HepG2 (cell line): ENCODE results near the gene SUOX. TPM values are rescaled to one million over a fixed set of nuclear protein-coding genes. Genes with fewer than 3 reads are reported as not detected.

Experiments used
- ATM ChIP-seq: fragments of 450-650 bp; IDR thresholded peaks from 2 replicates; pipeline ENCODE4 v1.7.1; 2017; ENCODE audit warnings: mild to moderate bottlenecking, borderline replicate concordance
- BORCS8-MEF2B ChIP-seq: sonication (generic); formaldehyde crosslinking; IDR thresholded peaks from 2 replicates; pipeline ENCODE4 v1.8.0; 2022; ENCODE audit warnings: mild to moderate bottlenecking, missing genetic modification reagents
- CCAR2 ChIP-seq: fragments of 200-400 bp; formaldehyde crosslinking; optimal IDR thresholded peaks from 2 replicates; pipeline ENCODE3; 2018; ENCODE audit warnings: low read depth, mild to moderate bottlenecking, low read length, moderate library complexity
- CHD2 ChIP-seq: IDR thresholded peaks from 2 replicates; pipeline ENCODE4 v1.6.1; 2011; ENCODE audit warnings: low read depth, low read length, improper control_type of control experiment
- DBP ChIP-seq: sonication (generic); formaldehyde crosslinking; IDR thresholded peaks from 2 replicates; pipeline ENCODE4 v1.4.0; 2020; ENCODE audit warnings: missing genetic modification reagents; ENCODE audit errors: not compliant biosample characterization
- ISL2 ChIP-seq: sonication (generic); formaldehyde crosslinking; IDR thresholded peaks from 2 replicates; pipeline ENCODE4 v1.5.0; 2020; ENCODE audit warnings: missing genetic modification reagents
- KAT2B ChIP-seq: fragments of 150-350 bp; IDR thresholded peaks from 2 replicates; pipeline ENCODE4 v1.6.1; 2014; ENCODE audit warnings: low read depth, low read length, borderline replicate concordance
- MTA3 ChIP-seq: sonication (generic); formaldehyde crosslinking; IDR thresholded peaks from 2 replicates; pipeline ENCODE4 v1.4.0; 2020; ENCODE audit warnings: missing genetic modification reagents
- ONECUT2 ChIP-seq: sonication (generic); formaldehyde crosslinking; IDR thresholded peaks from 2 replicates; pipeline ENCODE4 v1.4.0; 2020; ENCODE audit warnings: missing genetic modification reagents
- PHB2 ChIP-seq: fragments of 450-650 bp; IDR thresholded peaks from 2 replicates; pipeline ENCODE4 v1.6.1; 2018; ENCODE audit not compliant: partially characterized antibody
- PLSCR1 ChIP-seq: sonication (generic); formaldehyde crosslinking; IDR thresholded peaks from 2 replicates; pipeline ENCODE4 v1.5.0; 2020; ENCODE audit warnings: missing genetic modification reagents, mild to moderate bottlenecking, borderline replicate concordance
- POGK ChIP-seq: sonication (generic); formaldehyde crosslinking; conservative IDR thresholded peaks from 2 replicates; pipeline ENCODE4 v1.8.0; 2022; ENCODE audit warnings: mild to moderate bottlenecking, moderate library complexity, missing genetic modification reagents
- SNAPC2 ChIP-seq: sonication (generic); formaldehyde crosslinking; IDR thresholded peaks from 2 replicates; pipeline ENCODE4 v1.8.1; 2022; ENCODE audit warnings: mild to moderate bottlenecking, missing genetic modification reagents
- SP5 ChIP-seq: IDR thresholded peaks from 2 replicates; pipeline ENCODE4 v1.6.1; 2016; ENCODE audit warnings: low read depth, borderline replicate concordance
- ZFX ChIP-seq: sonication (generic); formaldehyde crosslinking; IDR thresholded peaks from 2 replicates; pipeline ENCODE4 v1.4.0; 2020; ENCODE audit warnings: mild to moderate bottlenecking, low read depth, missing genetic modification reagents, moderate library complexity
- ZMAT3 ChIP-seq: sonication (generic); formaldehyde crosslinking; conservative IDR thresholded peaks from 2 replicates; pipeline ENCODE4 v1.7.0; 2021; ENCODE audit warnings: missing genetic modification reagents
- ZNF235 ChIP-seq: sonication (generic); formaldehyde crosslinking; IDR thresholded peaks from 2 replicates; pipeline ENCODE4 v1.8.1; 2023; ENCODE audit warnings: mild to moderate bottlenecking, missing genetic modification reagents, borderline replicate concordance
- ZNF34 ChIP-seq: sonication (generic); formaldehyde crosslinking; IDR thresholded peaks from 2 replicates; pipeline ENCODE4 v1.4.0; 2020; ENCODE audit warnings: mild to moderate bottlenecking, missing genetic modification reagents, borderline replicate concordance
- ZNF451 ChIP-seq: sonication (generic); formaldehyde crosslinking; IDR thresholded peaks from 2 replicates; pipeline ENCODE4 v1.5.0; 2020; ENCODE audit warnings: mild to moderate bottlenecking, missing genetic modification reagents
- ZNF615 ChIP-seq: sonication (generic); formaldehyde crosslinking; IDR thresholded peaks from 2 replicates; pipeline ENCODE4 v1.5.0; 2020; ENCODE audit warnings: mild to moderate bottlenecking, missing genetic modification reagents, borderline replicate concordance
- polyA plus RNA-seq, 8 experiments: library from polyadenylated mRNA; depleted of rRNA in 3 of 8; stranded (reverse) in 7 of 8; unstranded in 1 of 8; fragments of >200 nt; fragmentation: Illumina TruSeq in 4 of 8; extraction: Trizol in 4 of 8; gene quantifications; 2 replicates each; pipeline versions ENCODE4 v1.2.1 to v1.2.3, GENCODE V29; 2011 to 2016; ENCODE audit warnings: low read depth in 4 of 8, missing spikeins in 1 of 8, mixed read lengths in 1 of 8; ENCODE audit not compliant: insufficient read depth in 1 of 8
- total RNA-seq, 5 experiments: library from RNA; depleted of rRNA; stranded (reverse); fragments of >200 nt; fragmentation: Illumina TruSeq; extraction: Trizol; gene quantifications; 2 replicates each; pipeline ENCODE4 v1.2.3, GENCODE V29; 2016; ENCODE audit warnings: low read depth in 1 of 5
- TF ChIP-seq, protein P1 (sequence below): sonication (generic); formaldehyde crosslinking; IDR thresholded peaks from 2 replicates; pipeline ENCODE4 v1.5.1; 2020; ENCODE audit warnings: mild to moderate bottlenecking, missing genetic modification reagents
- TF ChIP-seq, protein P2 (sequence below): sonication (generic); formaldehyde crosslinking; IDR thresholded peaks from 2 replicates; pipeline ENCODE4 v1.8.1; 2023; ENCODE audit warnings: missing genetic modification reagents, inconsistent platforms, borderline replicate concordance

SUOX gene
- total and polyA plus RNA-seq, 2 of the 13 experiments (the other 11 are each of a cell fraction or from before 2014, with no cell fraction given), result 23.9 to 25.9 TPM

DNA sequence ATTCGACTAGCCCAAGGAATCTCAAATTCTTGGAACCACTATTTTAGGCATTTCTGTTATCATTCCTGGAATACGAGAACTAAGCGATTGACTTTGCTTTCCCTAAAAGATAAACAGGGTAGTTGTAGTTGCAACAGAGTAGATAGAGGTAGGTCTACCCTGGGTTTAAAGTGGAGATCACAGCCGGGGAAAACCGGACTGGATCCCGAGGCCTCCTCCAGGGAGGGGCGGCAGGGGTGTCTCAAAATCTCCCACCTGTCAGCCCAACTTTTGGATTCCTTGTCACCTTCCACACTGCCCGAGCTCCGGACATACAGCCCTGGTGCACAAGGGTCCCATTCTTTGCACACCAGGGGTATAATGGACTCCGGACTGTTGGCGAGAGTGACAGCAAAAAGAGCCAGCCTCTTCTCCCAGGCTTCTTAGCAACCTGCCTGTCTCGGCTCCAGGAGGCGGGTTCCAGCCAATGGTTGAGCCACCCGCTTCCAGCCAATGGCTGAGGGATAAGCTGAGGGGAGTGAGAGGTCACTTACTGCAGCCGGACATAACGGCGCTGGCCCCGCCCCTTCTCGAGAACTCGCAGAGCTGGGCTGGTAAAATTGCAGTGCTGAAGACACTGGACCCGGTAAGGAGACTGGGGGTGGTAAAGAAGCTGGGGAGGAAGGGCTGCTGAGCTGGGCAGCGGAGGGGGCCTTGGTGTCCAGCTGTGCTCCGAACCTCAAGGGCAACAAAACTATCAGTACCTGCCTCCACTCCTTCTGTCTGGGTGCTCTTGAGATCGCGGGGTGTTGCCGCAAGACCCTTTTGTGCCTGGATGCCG is at the start of gene SUOX (continued):
- TF ChIP-seq ZFX, result no peak
- TF ChIP-seq DBP (CRISPR knock-in tag), result peak; percentile 16
- no peak for TF ChIP-seq KAT2B
- TF ChIP-seq ZMAT3 (CRISPR knock-in tag), result no peak
- no peak for TF ChIP-seq ATM
- TF ChIP-seq POGK (CRISPR knock-in tag), result 0 out of 2 replicates have a peak, but pooled peaks have one; percentile 54
- TF ChIP-seq, protein P1, sequence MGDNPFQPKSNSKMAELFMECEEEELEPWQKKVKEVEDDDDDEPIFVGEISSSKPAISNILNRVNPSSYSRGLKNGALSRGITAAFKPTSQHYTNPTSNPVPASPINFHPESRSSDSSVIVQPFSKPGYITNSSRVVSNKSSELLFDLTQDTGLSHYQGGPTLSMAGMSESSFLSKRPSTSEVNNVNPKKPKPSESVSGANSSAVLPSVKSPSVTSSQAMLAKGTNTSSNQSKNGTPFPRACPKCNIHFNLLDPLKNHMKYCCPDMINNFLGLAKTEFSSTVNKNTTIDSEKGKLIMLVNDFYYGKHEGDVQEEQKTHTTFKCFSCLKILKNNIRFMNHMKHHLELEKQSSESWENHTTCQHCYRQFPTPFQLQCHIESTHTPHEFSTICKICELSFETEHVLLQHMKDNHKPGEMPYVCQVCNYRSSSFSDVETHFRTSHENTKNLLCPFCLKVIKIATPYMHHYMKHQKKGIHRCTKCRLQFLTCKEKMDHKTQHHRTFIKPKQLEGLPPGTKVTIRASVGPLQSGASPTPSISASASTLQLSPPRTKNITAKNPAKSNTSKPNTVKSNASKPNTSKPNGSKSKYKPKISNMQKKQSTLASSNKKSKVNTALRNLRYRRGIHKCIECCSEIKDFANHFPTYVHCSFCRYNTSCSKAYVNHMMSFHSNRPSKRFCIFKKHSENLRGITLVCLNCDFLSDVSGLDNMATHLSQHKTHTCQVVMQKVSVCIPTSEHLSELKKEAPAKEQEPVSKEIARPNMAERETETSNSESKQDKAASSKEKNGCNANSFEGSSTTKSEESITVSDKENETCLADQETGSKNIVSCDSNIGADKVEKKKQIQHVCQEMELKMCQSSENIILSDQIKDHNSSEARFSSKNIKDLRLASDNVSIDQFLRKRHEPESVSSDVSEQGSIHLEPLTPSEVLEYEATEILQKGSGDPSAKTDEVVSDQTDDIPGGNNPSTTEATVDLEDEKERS (CRISPR knock-in tag), result no peak
- peak; percentile 69; the same call in 1 of the 2 replicates for TF ChIP-seq SNAPC2 (CRISPR knock-in tag)
- TF ChIP-seq ZNF615, result no peak
- no peak for TF ChIP-seq MTA3
- TF ChIP-seq, protein P2, sequence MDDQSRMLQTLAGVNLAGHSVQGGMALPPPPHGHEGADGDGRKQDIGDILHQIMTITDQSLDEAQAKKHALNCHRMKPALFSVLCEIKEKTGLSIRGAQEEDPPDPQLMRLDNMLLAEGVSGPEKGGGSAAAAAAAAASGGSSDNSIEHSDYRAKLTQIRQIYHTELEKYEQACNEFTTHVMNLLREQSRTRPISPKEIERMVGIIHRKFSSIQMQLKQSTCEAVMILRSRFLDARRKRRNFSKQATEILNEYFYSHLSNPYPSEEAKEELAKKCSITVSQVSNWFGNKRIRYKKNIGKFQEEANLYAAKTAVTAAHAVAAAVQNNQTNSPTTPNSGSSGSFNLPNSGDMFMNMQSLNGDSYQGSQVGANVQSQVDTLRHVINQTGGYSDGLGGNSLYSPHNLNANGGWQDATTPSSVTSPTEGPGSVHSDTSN (CRISPR knock-in tag), result no peak
- TF ChIP-seq CCAR2, result no peak
- TF ChIP-seq ZNF451 (CRISPR knock-in tag), result 0 out of 2 replicates have a peak, but pooled peaks have one; percentile 68
- TF ChIP-seq SP5 (CRISPR knock-in tag), result peak; percentile 47; the same call in 1 of the 2 replicates
- no peak for TF ChIP-seq PLSCR1 (CRISPR knock-in tag)
- 0 out of 2 replicates have a peak, but pooled peaks have one; percentile 44 for TF ChIP-seq ZNF34
- TF ChIP-seq ISL2 (CRISPR knock-in tag), result no peak
- no peak for TF ChIP-seq ONECUT2 (CRISPR knock-in tag)
- TF ChIP-seq PHB2, result no peak
- no peak for TF ChIP-seq CHD2
- TF ChIP-seq ZNF235 (CRISPR knock-in tag), result no peak
- peak; percentile 53; the same call in 1 of the 2 replicates for TF ChIP-seq BORCS8-MEF2B (CRISPR knock-in tag)
